ENCODE measurements around the gene PNCK. TPM values are rescaled to one million over a fixed set of nuclear protein-coding genes. Genes with fewer than 3 reads are reported as not detected.

Gene PNCK
- total RNA-seq, 1 donor from 2014 or later, result 1.1 TPM

DNA sequence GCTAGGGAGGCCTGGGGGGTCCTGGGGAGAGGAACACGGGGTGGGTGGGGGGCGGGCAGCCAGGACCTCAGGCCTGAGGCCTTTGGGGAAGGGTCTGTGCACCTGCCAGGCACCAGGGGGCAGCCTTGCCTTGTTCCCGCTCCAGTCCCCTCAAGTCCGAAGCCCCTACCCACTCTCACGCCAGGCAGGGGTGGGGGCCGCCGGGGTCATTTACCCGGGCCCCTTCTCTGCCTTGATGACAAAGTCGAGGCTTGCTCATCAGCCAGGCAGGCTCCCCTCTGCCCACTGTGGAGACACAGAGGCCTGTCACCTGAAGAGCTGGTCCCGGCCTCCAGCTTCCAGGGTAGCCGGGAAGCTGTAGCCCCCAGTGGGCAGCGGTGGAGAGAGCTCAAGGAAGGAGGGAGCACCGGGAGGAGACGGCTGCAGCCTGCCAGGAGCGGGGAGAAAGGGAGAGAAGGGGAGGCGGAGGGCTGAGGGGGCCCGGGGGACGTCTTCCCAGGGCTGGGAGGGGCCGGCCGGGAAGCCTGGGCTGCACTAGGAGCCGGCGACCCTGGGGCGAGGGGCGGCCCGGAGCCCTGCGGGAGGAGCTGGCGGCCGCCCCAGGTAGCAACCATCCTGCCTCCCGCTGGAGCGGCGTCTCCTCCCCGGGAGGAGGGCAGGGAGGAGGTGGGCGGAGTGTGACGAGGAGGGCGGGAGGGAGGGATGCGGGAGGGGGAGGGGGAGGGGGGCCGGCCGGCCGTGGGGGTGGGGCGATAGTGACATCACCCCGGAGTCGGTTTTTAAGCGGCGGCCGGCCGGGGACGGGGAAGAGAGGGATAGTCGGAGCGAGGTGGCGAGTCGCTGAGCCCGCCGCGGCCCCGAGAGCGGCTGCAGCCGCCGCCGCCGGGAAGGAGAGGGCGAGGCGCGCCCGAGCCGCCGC, 13.8 kb upstream of the PNCK start, which contains the start of gene SLC6A8:
Gene SLC6A8 (plus strand): TSS at position 806 of the 919 bp plus-strand sequence. CDS start 649 bp downstream, outside the sequence.
- no peaks in the 10 kb centered on the region for H3K27me3 Mint-ChIP-seq (ENCODE audit: low read depth, unreplicated experiment)
- Histone ChIP-seq H3K27ac (ENCODE audit: low read depth, low read length) (no peak within 1 kb of the TSS), H3K4me2 (ENCODE audit: low read length) (peak within 1 kb of the TSS; percentile 68), H2AFZ (ENCODE audit: low read depth, low read length) (no peak within 1 kb of the TSS), H3K4me3 (ENCODE audit: insufficient read depth, low read depth, low read length) (peak within 1 kb of the TSS; percentile 33), H3K79me2 (ENCODE audit: insufficient read depth, low read length) (peaks cover 5% of the 10 kb centered on the region), H3K27me3 (ENCODE audit: insufficient read depth, low read length) (no peaks in the 10 kb centered on the region), H3K9me3 (ENCODE audit: insufficient read depth, low read depth, low read length) (no peaks in the 10 kb centered on the region), H3K4me1 (ENCODE audit: insufficient read depth, low read length) (peaks cover 11% of the 10 kb centered on the region), H3K9ac (ENCODE audit: low read length) (peak within 1 kb of the TSS; percentile 48), H4K20me1 (ENCODE audit: insufficient read depth, low read length) (peaks cover 10% of the 10 kb centered on the region), H3K36me3 (ENCODE audit: insufficient read depth, low read length) (no peaks in the 10 kb centered on the region)
- no peaks in the 10 kb centered on the region for H3K36me3 Mint-ChIP-seq (ENCODE audit: low read depth, unreplicated experiment)
- FAIRE-seq, result no peak
- peak within 1 kb of the TSS; percentile 68 for H3K4me3 Mint-ChIP-seq (ENCODE audit: unreplicated experiment)
- TF ChIP-seq, protein P1, sequence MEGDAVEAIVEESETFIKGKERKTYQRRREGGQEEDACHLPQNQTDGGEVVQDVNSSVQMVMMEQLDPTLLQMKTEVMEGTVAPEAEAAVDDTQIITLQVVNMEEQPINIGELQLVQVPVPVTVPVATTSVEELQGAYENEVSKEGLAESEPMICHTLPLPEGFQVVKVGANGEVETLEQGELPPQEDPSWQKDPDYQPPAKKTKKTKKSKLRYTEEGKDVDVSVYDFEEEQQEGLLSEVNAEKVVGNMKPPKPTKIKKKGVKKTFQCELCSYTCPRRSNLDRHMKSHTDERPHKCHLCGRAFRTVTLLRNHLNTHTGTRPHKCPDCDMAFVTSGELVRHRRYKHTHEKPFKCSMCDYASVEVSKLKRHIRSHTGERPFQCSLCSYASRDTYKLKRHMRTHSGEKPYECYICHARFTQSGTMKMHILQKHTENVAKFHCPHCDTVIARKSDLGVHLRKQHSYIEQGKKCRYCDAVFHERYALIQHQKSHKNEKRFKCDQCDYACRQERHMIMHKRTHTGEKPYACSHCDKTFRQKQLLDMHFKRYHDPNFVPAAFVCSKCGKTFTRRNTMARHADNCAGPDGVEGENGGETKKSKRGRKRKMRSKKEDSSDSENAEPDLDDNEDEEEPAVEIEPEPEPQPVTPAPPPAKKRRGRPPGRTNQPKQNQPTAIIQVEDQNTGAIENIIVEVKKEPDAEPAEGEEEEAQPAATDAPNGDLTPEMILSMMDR (IDR thresholded peaks at IDR 0.05; ENCODE audit: insufficient read depth, low read depth, low read length), result no peak
- no peak for TF ChIP-seq EZH2 (IDR thresholded peaks at IDR 0.05; ENCODE audit: insufficient read depth, low read length)
- no peaks in the 10 kb centered on the region for H3K9me3 Mint-ChIP-seq (ENCODE audit: unreplicated experiment)
- DNase-seq (ENCODE audit: low read depth), result peak; percentile 26
- peaks cover 2% of the 10 kb centered on the region for H3K4me1 Mint-ChIP-seq (ENCODE audit: low read depth, unreplicated experiment)
- no peak within 1 kb of the TSS for H3K27ac Mint-ChIP-seq (ENCODE audit: unreplicated experiment)

DNA sequence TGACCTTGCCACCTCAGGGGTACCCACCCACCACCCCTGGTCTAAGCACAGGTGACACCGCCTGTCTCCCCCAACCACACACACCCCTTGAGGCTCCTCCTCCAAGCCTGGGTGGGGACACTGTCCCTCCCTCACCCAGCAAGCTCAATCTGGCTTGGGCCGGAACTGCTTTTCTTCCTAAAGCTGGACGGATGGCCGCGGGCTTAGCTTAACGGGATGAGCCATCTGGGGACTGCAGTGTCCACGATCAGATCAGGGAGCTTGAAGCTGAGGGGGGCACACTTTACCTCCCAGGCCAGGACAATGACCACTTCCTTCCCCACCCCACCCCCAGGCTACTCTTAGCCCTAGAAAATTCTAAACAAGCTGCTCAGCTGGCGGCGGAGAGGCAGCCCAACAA, 13.1 kb upstream of the PNCK start:
- H3K4me1 Mint-ChIP-seq (ENCODE audit: low read depth, unreplicated experiment), result peaks cover 2% of the 10 kb centered on the region
- no peak overlapping the region for H3K4me3 Mint-ChIP-seq (ENCODE audit: unreplicated experiment)
- H3K9ac ChIP-seq (ENCODE audit: low read length), result no peak overlapping the region
- H2AFZ ChIP-seq (ENCODE audit: low read depth, low read length), result no peak overlapping the region
- peaks cover 11% of the 10 kb centered on the region for H3K4me1 ChIP-seq (ENCODE audit: insufficient read depth, low read length)
- H4K20me1 ChIP-seq (ENCODE audit: insufficient read depth, low read length), result peaks cover 10% of the 10 kb centered on the region
- TF ChIP-seq, protein P1 (IDR thresholded peaks at IDR 0.05; ENCODE audit: insufficient read depth, low read depth, low read length), result no peak
- TF ChIP-seq EZH2 (IDR thresholded peaks at IDR 0.05; ENCODE audit: insufficient read depth, low read length), result no peak
- no peaks in the 10 kb centered on the region for H3K27me3 ChIP-seq (ENCODE audit: insufficient read depth, low read length)
- no peaks in the 10 kb centered on the region for H3K36me3 ChIP-seq (ENCODE audit: insufficient read depth, low read length)
- H3K36me3 Mint-ChIP-seq (ENCODE audit: low read depth, unreplicated experiment), result no peaks in the 10 kb centered on the region
- FAIRE-seq (no peak), DNase-seq (ENCODE audit: low read depth) (no peak)
- H3K9me3 ChIP-seq (ENCODE audit: insufficient read depth, low read depth, low read length), result no peaks in the 10 kb centered on the region
- H3K4me2 ChIP-seq (ENCODE audit: low read length), result no peak overlapping the region
- H3K27me3 Mint-ChIP-seq (ENCODE audit: low read depth, unreplicated experiment), result no peaks in the 10 kb centered on the region
- H3K27ac Mint-ChIP-seq (ENCODE audit: unreplicated experiment), result peak overlapping the region; percentile 47
- H3K27ac ChIP-seq (ENCODE audit: low read depth, low read length), result no peak overlapping the region
- no peak overlapping the region for H3K4me3 ChIP-seq (ENCODE audit: insufficient read depth, low read depth, low read length)
- H3K9me3 Mint-ChIP-seq (ENCODE audit: unreplicated experiment), result no peaks in the 10 kb centered on the region
- H3K79me2 ChIP-seq (ENCODE audit: insufficient read depth, low read length), result peaks cover 5% of the 10 kb centered on the region
